K562 (cell line): ENCODE data around the gene INPPL1.

Experiments
- ARHGAP35 ChIP-seq: fragments of 450-650 bp; IDR thresholded peaks from 2 replicates; pipeline ENCODE4 v1.6.1; 2018; ENCODE audit not compliant: partially characterized antibody
- GATAD2B ChIP-seq: fragments of 450-650 bp; IDR thresholded peaks from 2 replicates; pipeline ENCODE4 v1.6.1; 2017; ENCODE audit warnings: mild to moderate bottlenecking, borderline replicate concordance
- JUNB ChIP-seq: fragments of 450-650 bp; formaldehyde crosslinking; conservative IDR thresholded peaks from 2 replicates; pipeline ENCODE4 v1.4.0; 2020; ENCODE audit warnings: mild to moderate bottlenecking
- KLF1 ChIP-seq: fragments of 450-650 bp; IDR thresholded peaks from 2 replicates; pipeline ENCODE4 v1.6.1; 2016; ENCODE audit warnings: missing genetic modification characterization, missing compliant biosample characterization
- PTBP1 ChIP-seq: fragments of 200-400 bp; formaldehyde crosslinking; IDR thresholded peaks from 2 replicates; pipeline ENCODE4 v1.6.1; 2017; ENCODE audit warnings: low read depth, low read length
- SMC3 ChIP-seq: conservative IDR thresholded peaks from 2 replicates; pipeline ENCODE4 v1.6.1; 2011; ENCODE audit warnings: low read depth, low read length, improper control_type of control experiment; ENCODE audit not compliant: insufficient read depth
- TCF7 ChIP-seq: sonication (generic); IDR thresholded peaks from 2 replicates; pipeline ENCODE4 v1.6.1; 2016; ENCODE audit warnings: antibody characterized with exemption, borderline replicate concordance
- U2AF2 ChIP-seq: fragments of 200-400 bp; formaldehyde crosslinking; optimal IDR thresholded peaks from 2 replicates; pipeline ENCODE3; 2017; ENCODE audit warnings: low read depth, mild to moderate bottlenecking, low read length
- ZC3H4 ChIP-seq: sonication (generic); formaldehyde crosslinking; IDR thresholded peaks from 2 replicates; pipeline ENCODE4 v1.9.0; 2021; ENCODE audit warnings: missing genetic modification reagents, borderline replicate concordance
- ZEB2 ChIP-seq: fragments of 450-650 bp; IDR thresholded peaks from 2 replicates; pipeline ENCODE4 v1.6.1; 2016
- ZSCAN29 ChIP-seq: fragments of 450-650 bp; IDR thresholded peaks from 2 replicates; pipeline ENCODE4 v1.6.1; 2017
- TF ChIP-seq, protein P1 (sequence below), 3 experiments: IDR thresholded peaks in 2 of 3; conservative IDR thresholded peaks in 1 of 3; 2 replicates each; pipeline ENCODE4 v1.5.1; 2011 to 2012; ENCODE audit warnings: low read length in 3 of 3, mild to moderate bottlenecking in 3 of 3, control low read depth in 2 of 3, improper control_type of control experiment in 1 of 3, inconsistent platforms in 1 of 3, low read depth in 1 of 3, mixed read lengths in 1 of 3, moderate library complexity in 1 of 3; ENCODE audit not compliant: insufficient read depth in 2 of 3
- TF ChIP-seq, protein P2 (sequence below), 2 experiments: fragments of 200-800 bp in 1 of 2; sonication (Bioruptor generic) in 1 of 2; sonication (generic) in 1 of 2; formaldehyde crosslinking in 1 of 2; IDR thresholded peaks in 1 of 2; conservative IDR thresholded peaks in 1 of 2; 2 replicates each; pipeline versions ENCODE4 v1.5.0 to v1.6.1; 2016 to 2020; ENCODE audit warnings: missing compliant biosample characterization in 1 of 2, missing genetic modification characterization in 1 of 2, missing genetic modification reagents in 1 of 2
- TF ChIP-seq, protein P3 (sequence below): fragments of 250-450 bp; sonication (Bioruptor Pico); IDR thresholded peaks from 2 replicates; pipeline ENCODE4 v1.9.0; 2021; ENCODE audit warnings: mild to moderate bottlenecking

DNA sequence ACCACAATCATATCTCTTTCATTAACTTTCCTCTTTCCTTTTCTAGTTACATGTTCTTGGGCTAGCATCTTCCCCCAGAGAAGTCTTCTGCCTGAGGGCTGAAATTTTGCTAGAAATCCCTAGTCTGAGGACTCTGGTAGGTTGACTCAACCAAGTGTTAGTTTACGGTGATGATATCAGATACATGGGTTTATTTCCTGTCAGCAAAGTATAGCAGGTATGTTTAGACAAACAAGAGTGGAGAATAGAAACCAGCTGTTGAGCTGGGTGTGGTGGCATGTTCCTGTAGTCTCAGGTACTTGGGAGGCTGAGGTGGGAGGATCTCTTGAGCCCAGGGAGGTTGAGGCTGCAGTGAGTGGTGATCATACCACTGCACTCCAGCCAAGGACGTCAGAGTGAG is 21.4 kb upstream of the INPPL1 start:
- no peak for TF ChIP-seq ZC3H4 (CRISPR knock-in tag)
- TF ChIP-seq KLF1: no peak
- no peak for TF ChIP-seq TCF7
- TF ChIP-seq ARHGAP35: no peak
- TF ChIP-seq, protein P1, sequence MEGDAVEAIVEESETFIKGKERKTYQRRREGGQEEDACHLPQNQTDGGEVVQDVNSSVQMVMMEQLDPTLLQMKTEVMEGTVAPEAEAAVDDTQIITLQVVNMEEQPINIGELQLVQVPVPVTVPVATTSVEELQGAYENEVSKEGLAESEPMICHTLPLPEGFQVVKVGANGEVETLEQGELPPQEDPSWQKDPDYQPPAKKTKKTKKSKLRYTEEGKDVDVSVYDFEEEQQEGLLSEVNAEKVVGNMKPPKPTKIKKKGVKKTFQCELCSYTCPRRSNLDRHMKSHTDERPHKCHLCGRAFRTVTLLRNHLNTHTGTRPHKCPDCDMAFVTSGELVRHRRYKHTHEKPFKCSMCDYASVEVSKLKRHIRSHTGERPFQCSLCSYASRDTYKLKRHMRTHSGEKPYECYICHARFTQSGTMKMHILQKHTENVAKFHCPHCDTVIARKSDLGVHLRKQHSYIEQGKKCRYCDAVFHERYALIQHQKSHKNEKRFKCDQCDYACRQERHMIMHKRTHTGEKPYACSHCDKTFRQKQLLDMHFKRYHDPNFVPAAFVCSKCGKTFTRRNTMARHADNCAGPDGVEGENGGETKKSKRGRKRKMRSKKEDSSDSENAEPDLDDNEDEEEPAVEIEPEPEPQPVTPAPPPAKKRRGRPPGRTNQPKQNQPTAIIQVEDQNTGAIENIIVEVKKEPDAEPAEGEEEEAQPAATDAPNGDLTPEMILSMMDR (IDR thresholded peaks at IDR 0.05 in 2 of 3, conservative IDR thresholded peaks at IDR 0.05 in 1 of 3; ENCODE audit: insufficient read depth in 2 of 3, low read depth in 1 of 3, low read length in 3 of 3): no peak
- TF ChIP-seq GATAD2B: no peak
- no peak for TF ChIP-seq JUNB (CRISPR knock-in tag)
- TF ChIP-seq, protein P2, sequence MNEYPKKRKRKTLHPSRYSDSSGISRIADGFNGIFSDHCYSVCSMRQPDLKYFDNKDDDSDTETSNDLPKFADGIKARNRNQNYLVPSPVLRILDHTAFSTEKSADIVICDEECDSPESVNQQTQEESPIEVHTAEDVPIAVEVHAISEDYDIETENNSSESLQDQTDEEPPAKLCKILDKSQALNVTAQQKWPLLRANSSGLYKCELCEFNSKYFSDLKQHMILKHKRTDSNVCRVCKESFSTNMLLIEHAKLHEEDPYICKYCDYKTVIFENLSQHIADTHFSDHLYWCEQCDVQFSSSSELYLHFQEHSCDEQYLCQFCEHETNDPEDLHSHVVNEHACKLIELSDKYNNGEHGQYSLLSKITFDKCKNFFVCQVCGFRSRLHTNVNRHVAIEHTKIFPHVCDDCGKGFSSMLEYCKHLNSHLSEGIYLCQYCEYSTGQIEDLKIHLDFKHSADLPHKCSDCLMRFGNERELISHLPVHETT (CRISPR knock-in tag; conservative IDR thresholded peaks at IDR 0.05 in 1 of 2, IDR thresholded peaks at IDR 0.05 in 1 of 2): no peak
- no peak for TF ChIP-seq PTBP1
- TF ChIP-seq, protein P3, sequence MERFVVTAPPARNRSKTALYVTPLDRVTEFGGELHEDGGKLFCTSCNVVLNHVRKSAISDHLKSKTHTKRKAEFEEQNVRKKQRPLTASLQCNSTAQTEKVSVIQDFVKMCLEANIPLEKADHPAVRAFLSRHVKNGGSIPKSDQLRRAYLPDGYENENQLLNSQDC (CRISPR knock-in tag): no peak
- TF ChIP-seq U2AF2: no peak
- TF ChIP-seq ZEB2: no peak
- no peak for TF ChIP-seq SMC3
- TF ChIP-seq ZSCAN29: no peak
